Lower leg skin (tissue), 3 donors: ENCODE results near the gene GTPBP4.

Experiments
- POLR2A ChIP-seq, 2 donors: fragments of 450-650 bp; IDR thresholded peaks; one replicate each; pipeline ENCODE4 v1.6.1; 2016 to 2017; ENCODE audit warnings: antibody characterized with exemption in 2 of 2, mild to moderate bottlenecking in 1 of 2, moderate library complexity in 1 of 2
- TF ChIP-seq, protein P1 (sequence below), 3 donors: fragments of 450-650 bp; IDR thresholded peaks; one replicate each; pipeline ENCODE4 v1.5.1; 2016; ENCODE audit warnings: antibody characterized with exemption in 3 of 3, mild to moderate bottlenecking in 3 of 3, moderate library complexity in 2 of 3

DNA sequence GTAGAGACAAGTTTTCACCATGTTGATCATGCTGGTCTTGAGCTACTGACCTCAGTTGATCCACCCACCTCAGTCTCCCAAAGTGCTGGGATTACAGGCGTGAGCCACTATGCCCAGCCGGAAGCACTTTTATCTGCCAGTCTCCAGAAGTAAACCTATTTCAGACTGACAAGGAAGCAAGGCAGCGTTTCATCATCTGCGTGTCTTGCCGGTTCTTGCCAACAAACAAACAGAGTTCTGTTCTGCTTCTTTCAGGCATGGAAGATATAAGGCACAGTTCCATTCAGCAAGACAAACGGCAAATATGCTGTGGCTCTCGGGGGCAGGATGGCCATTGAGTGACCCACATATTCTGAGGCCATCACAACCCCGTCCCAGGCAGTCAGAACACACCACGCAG lies 41.2 kb upstream of the GTPBP4 start:
- TF ChIP-seq, protein P1, sequence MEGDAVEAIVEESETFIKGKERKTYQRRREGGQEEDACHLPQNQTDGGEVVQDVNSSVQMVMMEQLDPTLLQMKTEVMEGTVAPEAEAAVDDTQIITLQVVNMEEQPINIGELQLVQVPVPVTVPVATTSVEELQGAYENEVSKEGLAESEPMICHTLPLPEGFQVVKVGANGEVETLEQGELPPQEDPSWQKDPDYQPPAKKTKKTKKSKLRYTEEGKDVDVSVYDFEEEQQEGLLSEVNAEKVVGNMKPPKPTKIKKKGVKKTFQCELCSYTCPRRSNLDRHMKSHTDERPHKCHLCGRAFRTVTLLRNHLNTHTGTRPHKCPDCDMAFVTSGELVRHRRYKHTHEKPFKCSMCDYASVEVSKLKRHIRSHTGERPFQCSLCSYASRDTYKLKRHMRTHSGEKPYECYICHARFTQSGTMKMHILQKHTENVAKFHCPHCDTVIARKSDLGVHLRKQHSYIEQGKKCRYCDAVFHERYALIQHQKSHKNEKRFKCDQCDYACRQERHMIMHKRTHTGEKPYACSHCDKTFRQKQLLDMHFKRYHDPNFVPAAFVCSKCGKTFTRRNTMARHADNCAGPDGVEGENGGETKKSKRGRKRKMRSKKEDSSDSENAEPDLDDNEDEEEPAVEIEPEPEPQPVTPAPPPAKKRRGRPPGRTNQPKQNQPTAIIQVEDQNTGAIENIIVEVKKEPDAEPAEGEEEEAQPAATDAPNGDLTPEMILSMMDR (IDR thresholded peaks at IDR 0.05): no peak
- TF ChIP-seq POLR2A (IDR thresholded peaks at IDR 0.05): no peak
